ENCODE results near the gene CCDC124.
"Not testable (repeated sequence)": the region's sequence is repeated elsewhere in the genome, so short reads cannot be mapped to it uniquely, and the experiment has no call there.

Gene CCDC124

DNA sequence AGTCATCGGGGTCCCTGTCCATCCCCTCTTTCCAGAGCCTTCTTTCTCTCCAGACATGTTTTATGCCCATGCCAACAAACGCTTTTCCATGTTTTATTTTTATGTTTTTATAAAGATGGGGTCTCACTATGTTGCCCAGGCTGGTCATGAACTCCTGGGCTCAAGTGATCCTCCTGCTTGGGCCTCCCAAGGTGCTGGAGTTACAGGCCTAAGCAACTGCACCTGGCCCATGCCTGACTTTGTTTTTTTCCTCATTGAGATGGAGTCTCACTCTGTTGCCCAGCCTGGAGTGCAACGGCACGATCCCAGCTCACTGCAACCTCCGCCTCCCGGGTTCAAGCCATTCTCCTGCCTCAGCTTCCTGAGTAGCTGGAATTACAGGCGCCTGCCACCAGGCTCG is 53.8 kb downstream of the CCDC124 start:
- not testable (repeated sequence) for DNase-seq (ENCODE audit: low read depth)

DNA sequence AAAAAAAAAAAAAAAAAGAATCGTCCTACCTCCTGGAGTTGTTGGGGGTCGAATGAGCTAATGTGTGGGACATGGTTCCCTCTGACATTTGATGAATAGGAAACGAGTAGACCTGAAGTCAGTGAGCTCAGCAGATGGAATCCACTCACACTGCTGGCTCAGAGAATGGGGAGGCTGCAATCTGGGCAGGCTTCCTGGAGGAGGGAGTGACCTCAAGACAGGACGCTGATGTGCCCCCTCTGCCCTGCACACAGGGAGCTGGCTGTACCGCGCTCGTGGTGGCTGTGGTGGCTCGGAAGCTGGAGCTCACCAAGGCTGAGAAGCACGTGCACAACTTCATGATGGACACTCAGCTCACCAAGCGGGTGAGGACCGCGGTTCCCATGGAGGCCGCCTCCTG is 55.3 kb downstream of the CCDC124 start:
- DNase-seq (ENCODE audit: low read depth): no peak

DNA sequence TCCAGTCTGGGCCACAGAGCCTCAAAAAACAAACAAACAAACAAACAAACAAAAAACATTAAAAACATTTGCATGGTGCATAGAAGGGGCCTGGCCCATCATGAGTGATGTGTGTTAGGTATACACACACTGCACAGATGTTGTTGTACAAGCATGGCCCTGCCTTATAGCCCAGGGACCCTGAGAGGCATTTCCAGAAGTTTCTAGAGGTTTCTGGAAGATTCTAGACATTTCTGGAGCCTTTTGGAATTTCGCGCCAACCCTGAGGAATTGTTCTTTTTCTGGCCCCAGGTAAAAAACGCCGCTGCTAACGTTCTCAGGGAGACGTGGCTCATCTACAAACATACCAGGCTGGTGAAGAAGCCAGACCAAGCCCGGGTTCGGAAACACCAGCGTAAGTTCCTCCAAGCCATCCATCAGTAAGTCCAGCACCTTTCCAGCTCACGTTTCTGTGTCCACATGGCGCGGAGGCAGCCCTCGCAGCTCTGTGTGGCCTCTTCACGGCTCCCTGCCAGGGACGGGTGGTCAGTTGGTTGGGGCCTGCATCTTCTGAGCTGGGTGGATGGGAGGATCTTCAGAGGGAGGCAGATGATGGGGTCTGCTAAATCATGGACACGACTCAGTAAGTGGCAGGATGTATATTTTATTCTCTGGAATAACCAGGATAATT is 56.7 kb downstream of the CCDC124 start:
- no peak for DNase-seq (ENCODE audit: low read depth)

DNA sequence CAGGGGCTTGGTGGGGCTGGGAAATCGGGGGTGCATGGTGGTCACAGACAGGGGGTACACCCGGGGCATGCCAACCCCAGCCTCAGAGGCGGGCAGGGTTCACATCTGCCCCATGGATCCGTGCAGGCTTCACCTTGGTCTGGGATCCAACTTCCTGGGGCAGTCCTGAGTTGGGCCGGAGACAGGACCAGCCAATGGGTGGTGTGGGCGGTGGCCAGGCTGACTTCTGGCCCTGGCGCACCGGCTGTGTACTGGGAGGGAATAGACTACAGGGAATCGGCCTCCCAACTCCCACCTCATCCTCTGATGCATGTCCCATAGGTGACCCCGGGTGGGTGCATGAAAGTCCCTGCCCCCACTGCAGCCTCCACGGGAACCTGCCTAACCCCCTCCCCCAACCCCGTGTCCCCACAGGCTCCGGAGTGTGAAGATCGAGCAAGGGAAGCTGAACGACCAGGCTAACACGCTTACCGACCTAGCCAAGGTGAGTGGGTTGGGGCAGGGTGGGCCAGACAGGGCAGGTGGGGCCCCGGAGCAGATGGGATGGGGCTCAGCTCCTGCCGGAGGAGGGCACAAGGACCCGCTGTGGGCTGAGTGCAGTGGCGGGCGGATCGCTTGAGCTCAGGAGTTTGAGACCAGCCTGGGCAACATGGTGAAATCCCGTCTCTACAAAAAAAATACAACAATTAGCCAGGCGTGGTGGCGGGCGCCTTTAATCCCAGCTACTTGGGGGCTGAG is 60.4 kb downstream of the CCDC124 start:
- no peak for DNase-seq (ENCODE audit: low read depth)

All from activated gamma-delta T cell treated with anti-CD3 and anti-CD28 coated beads, Interleukin-2, amount 50 U/mL, for 16 hours (primary cell).